HG02938 (cell line): ENCODE results near the gene CDKN2B-AS1.

ENCODE experiments used
- ATAC-seq: cut with Tn5 transposase; IDR thresholded peaks from one replicate; pipeline ENCODE4 v1.9.1; 2021; ENCODE audit warnings: mild to moderate bottlenecking, moderate library complexity; ENCODE audit not compliant: unreplicated experiment

The CDKN2B-AS1 gene

GRCh38 chr9:22114956-22115355, 120.4 kb downstream of the CDKN2B-AS1 start:
- ATAC-seq: no peak

- no peak for ATAC-seq
Measured at GRCh38 chr9:22116758-22117157, 122.2 kb downstream of the CDKN2B-AS1 start.

- ATAC-seq: no peak
Measured at GRCh38 chr9:22117511-22118384, 123.2 kb downstream of the CDKN2B-AS1 start.

- ATAC-seq: no peak
Measured at GRCh38 chr9:22118810-22119521, 124.4 kb downstream of the CDKN2B-AS1 start.

- peak; percentile 85 for ATAC-seq
Measured at GRCh38 chr9:22119522-22120158, 125.0 kb downstream of the CDKN2B-AS1 start.

- ATAC-seq: no peak
Measured at GRCh38 chr9:22120159-22120549, 125.6 kb downstream of the CDKN2B-AS1 start.

GRCh38 chr9:22120595-22120994, 126.0 kb downstream of the CDKN2B-AS1 start:
- no peak for ATAC-seq

- no peak for ATAC-seq
Measured at GRCh38 chr9:22124263-22125011, 129.8 kb downstream of the CDKN2B-AS1 start.

- ATAC-seq: no peak
Measured at GRCh38 chr9:22129133-22129532, 134.5 kb downstream of the CDKN2B-AS1 start.

- no peak for ATAC-seq
Measured at GRCh38 chr9:22129633-22130032, 135.0 kb downstream of the CDKN2B-AS1 start.

- no peak for ATAC-seq
Measured at GRCh38 chr9:22131817-22132216, 137.2 kb downstream of the CDKN2B-AS1 start.

GRCh38 chr9:22134390-22134789, 139.8 kb downstream of the CDKN2B-AS1 start:
- ATAC-seq: no peak

GRCh38 chr9:22136461-22137096, 142.0 kb downstream of the CDKN2B-AS1 start:
- ATAC-seq: no peak

- no peak for ATAC-seq
Measured at GRCh38 chr9:22138956-22139660, 144.5 kb downstream of the CDKN2B-AS1 start.

- ATAC-seq: no peak
Measured at GRCh38 chr9:22141908-22142307, 147.3 kb downstream of the CDKN2B-AS1 start.

- no peak for ATAC-seq
Measured at GRCh38 chr9:22142671-22143070, 148.1 kb downstream of the CDKN2B-AS1 start.

- ATAC-seq: no peak
Measured at GRCh38 chr9:22143799-22144625, 149.4 kb downstream of the CDKN2B-AS1 start.

- ATAC-seq: no peak
Measured at GRCh38 chr9:22146604-22147003, 152.0 kb downstream of the CDKN2B-AS1 start.
